ENCODE results near the gene SH3GLB2.

Gene SH3GLB2

GRCh38 chr9:129073404-129073803 lies 45.3 kb upstream of the SH3GLB2 start:
- no peak for DNase-seq
- Histone ChIP-seq H3K27me3 (replicated peaks) (no peaks in the 10 kb centered on the region), H3K27ac (no peak overlapping the region), H3K36me3 (replicated peaks) (peaks cover 5% of the 10 kb centered on the region), H3K4me3 (ENCODE audit: low read depth, low read length) (no peak overlapping the region)
- no peak for TF ChIP-seq CTCF (IDR thresholded peaks at IDR 0.05; ENCODE audit: low read depth, low read length, missing control alignments)
- in situ Hi-C loops (cut with HindIII; ENCODE audit: low pct_ligation_motif_present, low sequenced_read_pairs) = no loop called here

GRCh38 chr9:129072171-129072570 lies 44.0 kb upstream of the SH3GLB2 start:
- H3K4me3 ChIP-seq (ENCODE audit: low read depth, low read length) = no peak overlapping the region
- TF ChIP-seq CTCF (IDR thresholded peaks at IDR 0.05; ENCODE audit: low read depth, low read length, missing control alignments) = no peak
- H3K36me3 ChIP-seq (replicated peaks) = peaks cover 13% of the 10 kb centered on the region
- no peaks in the 10 kb centered on the region for H3K27me3 ChIP-seq (replicated peaks)
- no peak overlapping the region for H3K27ac ChIP-seq
- in situ Hi-C loops (cut with HindIII; ENCODE audit: low pct_ligation_motif_present, low sequenced_read_pairs) = no loop called here
- DNase-seq = no peak

GRCh38 chr9:129071526-129072126 lies 43.5 kb upstream of the SH3GLB2 start:
- TF ChIP-seq CTCF (IDR thresholded peaks at IDR 0.05; ENCODE audit: low read depth, low read length, missing control alignments) = no peak
- Histone ChIP-seq H3K27ac (no peak overlapping the region), H3K36me3 (replicated peaks) (peaks cover 13% of the 10 kb centered on the region), H3K4me3 (ENCODE audit: low read depth, low read length) (no peak overlapping the region), H3K27me3 (replicated peaks) (no peaks in the 10 kb centered on the region)
- in situ Hi-C loops (cut with HindIII; ENCODE audit: low pct_ligation_motif_present, low sequenced_read_pairs) = no loop called here
- DNase-seq = no peak

- H3K27me3 ChIP-seq (replicated peaks) = no peaks in the 10 kb centered on the region
- no peak overlapping the region for H3K4me3 ChIP-seq (ENCODE audit: low read depth, low read length)
- in situ Hi-C loops (cut with HindIII; ENCODE audit: low pct_ligation_motif_present, low sequenced_read_pairs) = no loop called here
- no peak for TF ChIP-seq CTCF (IDR thresholded peaks at IDR 0.05; ENCODE audit: low read depth, low read length, missing control alignments)
- no peak for DNase-seq
- no peak overlapping the region for H3K27ac ChIP-seq
- H3K36me3 ChIP-seq (replicated peaks) = peaks cover 16% of the 10 kb centered on the region
Observed at GRCh38 chr9:129070696-129071525, 42.8 kb upstream of the SH3GLB2 start.

- peaks cover 22% of the 10 kb centered on the region for H3K36me3 ChIP-seq (replicated peaks)
- no peak for TF ChIP-seq CTCF (IDR thresholded peaks at IDR 0.05; ENCODE audit: low read depth, low read length, missing control alignments)
- no peak overlapping the region for H3K4me3 ChIP-seq (ENCODE audit: low read depth, low read length)
- no peak for DNase-seq
- in situ Hi-C loops (cut with HindIII; ENCODE audit: low pct_ligation_motif_present, low sequenced_read_pairs) = no loop called here
- no peaks in the 10 kb centered on the region for H3K27me3 ChIP-seq (replicated peaks)
- no peak overlapping the region for H3K27ac ChIP-seq
Observed at GRCh38 chr9:129069862-129070641, 41.9 kb upstream of the SH3GLB2 start.
